MM.1S (cell line): ENCODE data around the gene ZFYVE28.

Source experiments
- DNase-seq: peaks from one replicate; pipeline ENCODE4 v3.0.0-alpha.2; 2015
- H2AFZ ChIP-seq: fragments of 300-600 bp; sonication (generic); 2 replicates; pipeline ENCODE4 v1.6.0; 2016; ENCODE audit warnings: antibody characterized with exemption, low read length
- H3F3A ChIP-seq: fragments of 300-600 bp; sonication (generic); 2 replicates; pipeline ENCODE4 v1.6.1; 2016; ENCODE audit warnings: mild to moderate bottlenecking, antibody characterized with exemption, low read length, moderate library complexity, mixed read lengths; ENCODE audit not compliant: insufficient read depth
- H3K27ac ChIP-seq: fragments of 300-600 bp; sonication (generic); 2 replicates; pipeline ENCODE4 v1.5.1; 2016; ENCODE audit warnings: mild to moderate bottlenecking, low read length
- H3K27me3 ChIP-seq: fragments of 300-600 bp; sonication (generic); replicated peaks from 2 replicates; pipeline ENCODE4 v1.6.0; 2016; ENCODE audit warnings: low read length; ENCODE audit not compliant: insufficient read depth
- H3K36me3 ChIP-seq: fragments of 300-600 bp; sonication (generic); replicated peaks from 2 replicates; pipeline ENCODE4 v1.6.1; 2016; ENCODE audit warnings: mild to moderate bottlenecking, low read length, mixed read lengths; ENCODE audit not compliant: insufficient read depth
- H3K4me1 ChIP-seq: fragments of 300-600 bp; sonication (generic); 2 replicates; pipeline ENCODE4 v1.6.1; 2016; ENCODE audit warnings: low read length, mixed read lengths
- H3K4me2 ChIP-seq: fragments of 300-600 bp; sonication (generic); 2 replicates; pipeline ENCODE4 v1.6.0; 2016; ENCODE audit warnings: low read depth, low read length
- H3K4me3 ChIP-seq: fragments of 300-600 bp; sonication (generic); 2 replicates; pipeline ENCODE4 v1.5.1; 2016; ENCODE audit warnings: low read length, mixed read lengths
- H3K79me2 ChIP-seq: fragments of 300-600 bp; sonication (generic); 2 replicates; pipeline ENCODE4 v1.6.1; 2016; ENCODE audit warnings: mixed run types, low read length, mixed read lengths
- H3K9ac ChIP-seq: fragments of 300-600 bp; sonication (generic); 2 replicates; pipeline ENCODE4 v1.6.1; 2016; ENCODE audit warnings: low read length, mixed read lengths
- H3K9me2 ChIP-seq: fragments of 300-600 bp; sonication (generic); replicated peaks from 2 replicates; pipeline ENCODE4 v1.6.1; 2016; ENCODE audit warnings: mild to moderate bottlenecking, low read length, mixed read lengths; ENCODE audit not compliant: insufficient read depth
- H3K9me3 ChIP-seq: fragments of 300-600 bp; sonication (generic); replicated peaks from 2 replicates; pipeline ENCODE4 v1.6.1; 2016; ENCODE audit warnings: mild to moderate bottlenecking, low read length, mixed read lengths; ENCODE audit not compliant: insufficient read depth
- H4K20me1 ChIP-seq: fragments of 300-600 bp; sonication (generic); 2 replicates; pipeline ENCODE4 v1.6.1; 2016; ENCODE audit warnings: mild to moderate bottlenecking, low read length, moderate library complexity, mixed read lengths; ENCODE audit not compliant: insufficient read depth
- EZH2 ChIP-seq: fragments of 300-600 bp; sonication (generic); optimal IDR thresholded peaks from 2 replicates; pipeline ENCODE3; 2017; ENCODE audit warnings: low read depth, mild to moderate bottlenecking, antibody characterized with exemption, low read length, mixed read lengths
- EZH2phosphoT487 ChIP-seq: fragments of 300-600 bp; sonication (generic); IDR thresholded peaks from 2 replicates; pipeline ENCODE4 v1.6.1; 2018; ENCODE audit warnings: antibody characterized with exemption, low read length
- TF ChIP-seq, protein P1 (sequence below): fragments of 300-600 bp; sonication (generic); IDR thresholded peaks from 2 replicates; pipeline ENCODE4 v1.5.1; 2016; ENCODE audit warnings: antibody characterized with exemption, low read length, mixed read lengths

ZFYVE28 gene

DNA sequence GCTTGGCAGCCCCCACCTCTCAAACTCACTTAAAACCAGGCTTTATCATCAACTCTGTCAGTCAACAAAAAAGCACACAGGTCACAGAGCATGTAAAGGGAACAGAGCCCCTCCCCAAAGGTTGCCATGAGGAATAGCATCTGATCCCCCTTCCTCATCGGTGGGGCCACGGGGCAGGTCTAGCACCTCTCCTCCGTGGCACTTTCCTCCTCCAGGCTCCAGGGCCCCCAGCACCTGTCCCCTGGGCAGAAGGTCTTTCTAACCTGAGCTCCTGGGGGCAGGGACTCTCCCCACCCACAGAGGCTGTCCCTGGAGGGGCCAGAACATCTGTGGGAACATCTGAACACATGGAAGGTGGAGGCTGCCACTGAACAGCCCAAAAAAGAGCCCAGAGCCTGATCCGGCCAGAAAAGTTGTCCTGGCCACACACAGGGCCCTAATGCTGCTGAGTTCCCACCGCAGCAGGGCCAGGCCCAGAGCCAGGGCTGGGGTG lies 65.7 kb downstream of the ZFYVE28 start:
- Histone ChIP-seq H3K36me3 (no peaks in the 10 kb centered on the region), H3K9me2 (no peaks in the 10 kb centered on the region), H3K4me1 (no peaks in the 10 kb centered on the region), H2AFZ (no peak overlapping the region), H3K4me2 (no peak overlapping the region), H3F3A (no peaks in the 10 kb centered on the region), H3K79me2 (no peaks in the 10 kb centered on the region), H3K4me3 (no peak overlapping the region), H3K9ac (no peak overlapping the region), H3K27ac (no peak overlapping the region), H4K20me1 (no peaks in the 10 kb centered on the region), H3K27me3 (no peaks in the 10 kb centered on the region), H3K9me3 (no peaks in the 10 kb centered on the region)
- no peak for DNase-seq
- TF ChIP-seq EZH2, result no peak
- TF ChIP-seq EZH2phosphoT487, result no peak
- TF ChIP-seq, protein P1, sequence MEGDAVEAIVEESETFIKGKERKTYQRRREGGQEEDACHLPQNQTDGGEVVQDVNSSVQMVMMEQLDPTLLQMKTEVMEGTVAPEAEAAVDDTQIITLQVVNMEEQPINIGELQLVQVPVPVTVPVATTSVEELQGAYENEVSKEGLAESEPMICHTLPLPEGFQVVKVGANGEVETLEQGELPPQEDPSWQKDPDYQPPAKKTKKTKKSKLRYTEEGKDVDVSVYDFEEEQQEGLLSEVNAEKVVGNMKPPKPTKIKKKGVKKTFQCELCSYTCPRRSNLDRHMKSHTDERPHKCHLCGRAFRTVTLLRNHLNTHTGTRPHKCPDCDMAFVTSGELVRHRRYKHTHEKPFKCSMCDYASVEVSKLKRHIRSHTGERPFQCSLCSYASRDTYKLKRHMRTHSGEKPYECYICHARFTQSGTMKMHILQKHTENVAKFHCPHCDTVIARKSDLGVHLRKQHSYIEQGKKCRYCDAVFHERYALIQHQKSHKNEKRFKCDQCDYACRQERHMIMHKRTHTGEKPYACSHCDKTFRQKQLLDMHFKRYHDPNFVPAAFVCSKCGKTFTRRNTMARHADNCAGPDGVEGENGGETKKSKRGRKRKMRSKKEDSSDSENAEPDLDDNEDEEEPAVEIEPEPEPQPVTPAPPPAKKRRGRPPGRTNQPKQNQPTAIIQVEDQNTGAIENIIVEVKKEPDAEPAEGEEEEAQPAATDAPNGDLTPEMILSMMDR, result no peak

DNA sequence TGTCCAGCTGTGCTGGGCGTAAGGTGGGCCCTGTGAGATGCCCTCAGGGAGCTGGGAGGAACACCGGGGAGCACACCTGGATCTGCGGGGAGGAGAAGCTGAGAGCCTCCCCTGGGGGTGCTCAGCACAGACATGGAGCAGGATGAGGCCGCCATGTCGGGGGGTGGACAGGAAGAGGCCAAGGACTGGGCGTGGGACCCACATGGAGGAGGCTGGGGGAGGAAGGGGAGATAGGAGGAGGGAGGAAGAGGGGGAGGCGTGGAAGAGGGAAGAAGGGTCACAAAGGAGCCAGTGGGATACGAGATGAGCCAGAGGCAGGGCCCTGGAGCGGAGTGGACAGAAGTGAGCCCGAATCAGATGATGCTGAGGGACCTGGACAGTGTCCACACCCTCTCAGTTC lies 66.3 kb downstream of the ZFYVE28 start:
- no peak overlapping the region for H3K4me3 ChIP-seq
- no peak overlapping the region for H3K4me2 ChIP-seq
- H3K27me3 ChIP-seq, result no peaks in the 10 kb centered on the region
- H3K9ac ChIP-seq, result no peak overlapping the region
- H3K36me3 ChIP-seq, result no peaks in the 10 kb centered on the region
- no peak overlapping the region for H2AFZ ChIP-seq
- no peak overlapping the region for H3K27ac ChIP-seq
- no peaks in the 10 kb centered on the region for H3K9me2 ChIP-seq
- no peaks in the 10 kb centered on the region for H3F3A ChIP-seq
- no peaks in the 10 kb centered on the region for H4K20me1 ChIP-seq
- no peaks in the 10 kb centered on the region for H3K4me1 ChIP-seq
- no peak for DNase-seq
- no peaks in the 10 kb centered on the region for H3K79me2 ChIP-seq
- no peaks in the 10 kb centered on the region for H3K9me3 ChIP-seq
- TF ChIP-seq EZH2phosphoT487, result no peak
- no peak for TF ChIP-seq EZH2
- TF ChIP-seq, protein P1, result no peak

GRCh38 chr4:2350982-2351381 lies 67.5 kb downstream of the ZFYVE28 start:
- no peaks in the 10 kb centered on the region for H3K79me2 ChIP-seq
- TF ChIP-seq EZH2 (no peak), EZH2phosphoT487 (no peak)
- TF ChIP-seq, protein P1, result no peak
- H2AFZ ChIP-seq, result no peak overlapping the region
- H3K27ac ChIP-seq, result no peak overlapping the region
- H3K36me3 ChIP-seq, result no peaks in the 10 kb centered on the region
- H4K20me1 ChIP-seq, result no peaks in the 10 kb centered on the region
- H3K4me3 ChIP-seq, result no peak overlapping the region
- DNase-seq, result no peak
- H3K27me3 ChIP-seq, result no peaks in the 10 kb centered on the region
- no peaks in the 10 kb centered on the region for H3K9me3 ChIP-seq
- H3F3A ChIP-seq, result no peaks in the 10 kb centered on the region
- H3K4me1 ChIP-seq, result no peaks in the 10 kb centered on the region
- H3K4me2 ChIP-seq, result no peak overlapping the region
- no peaks in the 10 kb centered on the region for H3K9me2 ChIP-seq
- H3K9ac ChIP-seq, result no peak overlapping the region

GRCh38 chr4:2348786-2349185 lies 69.7 kb downstream of the ZFYVE28 start:
- H3K4me1 ChIP-seq, result no peaks in the 10 kb centered on the region
- H3K79me2 ChIP-seq, result no peaks in the 10 kb centered on the region
- no peak for DNase-seq
- no peaks in the 10 kb centered on the region for H4K20me1 ChIP-seq
- no peaks in the 10 kb centered on the region for H3K9me2 ChIP-seq
- no peaks in the 10 kb centered on the region for H3K36me3 ChIP-seq
- H3F3A ChIP-seq, result no peaks in the 10 kb centered on the region
- no peak overlapping the region for H3K4me2 ChIP-seq
- no peak overlapping the region for H2AFZ ChIP-seq
- H3K4me3 ChIP-seq, result no peak overlapping the region
- no peak overlapping the region for H3K9ac ChIP-seq
- TF ChIP-seq EZH2phosphoT487 (no peak), EZH2 (no peak)
- TF ChIP-seq, protein P1, result no peak
- H3K27ac ChIP-seq, result no peak overlapping the region
- no peaks in the 10 kb centered on the region for H3K27me3 ChIP-seq
- H3K9me3 ChIP-seq, result no peaks in the 10 kb centered on the region
